Measurements from ENCODE around the gene ZNF497. TPM values are rescaled to one million over a fixed set of nuclear protein-coding genes. Genes with fewer than 3 reads are reported as not detected.
"Not testable (repeated sequence)": the region's sequence is repeated elsewhere in the genome, so short reads cannot be mapped to it uniquely, and the experiment has no call there.

ZNF497 gene
- total RNA-seq, 2 experiments from 2014 or later: 0.98 to 1.4 TPM

GRCh38 chr19:58325311-58326022 lies 37.1 kb downstream of the ZNF497 start:
- CTCF ChIA-PET: interaction anchor here (2.8 kb wide), 1 partner anchor 16 kb away, joined by 12 read pairs; no protein-coding TSS in a partner anchor
- no peaks in the 10 kb centered on the region for H3K36me3 Mint-ChIP-seq (ENCODE audit: low read depth)
- H3K9me3 Mint-ChIP-seq: no peaks in the 10 kb centered on the region

GRCh38 chr19:58319241-58319640 lies 43.3 kb downstream of the ZNF497 start:
- Mint-ChIP-seq H3K27ac (no peak overlapping the region), H3K4me3 (no peak overlapping the region), H3K27me3 (no peaks in the 10 kb centered on the region), H3K4me1 (no peaks in the 10 kb centered on the region), H3K9me3 (peaks cover 5% of the 10 kb centered on the region), H3K36me3 (ENCODE audit: low read depth) (peaks cover 18% of the 10 kb centered on the region)
- CTCF ChIA-PET: interaction anchor here (1.0 to 1.3 kb wide), 2 partner anchors 13 to 195 kb away, joined by 3 to 4 read pairs; no protein-coding TSS in a partner anchor
- POLR2A ChIA-PET: no interaction called here
- DNase-seq: no peak

More at GRCh38 chr19:58325311-58326022, 37.1 kb downstream of the ZNF497 start:
- no peak overlapping the region for H3K4me3 Mint-ChIP-seq
- no peak for DNase-seq
- no peak overlapping the region for H3K27ac Mint-ChIP-seq
- no peaks in the 10 kb centered on the region for H3K4me1 Mint-ChIP-seq
- no peaks in the 10 kb centered on the region for H3K27me3 Mint-ChIP-seq
- POLR2A ChIA-PET: no interaction called here

DNA sequence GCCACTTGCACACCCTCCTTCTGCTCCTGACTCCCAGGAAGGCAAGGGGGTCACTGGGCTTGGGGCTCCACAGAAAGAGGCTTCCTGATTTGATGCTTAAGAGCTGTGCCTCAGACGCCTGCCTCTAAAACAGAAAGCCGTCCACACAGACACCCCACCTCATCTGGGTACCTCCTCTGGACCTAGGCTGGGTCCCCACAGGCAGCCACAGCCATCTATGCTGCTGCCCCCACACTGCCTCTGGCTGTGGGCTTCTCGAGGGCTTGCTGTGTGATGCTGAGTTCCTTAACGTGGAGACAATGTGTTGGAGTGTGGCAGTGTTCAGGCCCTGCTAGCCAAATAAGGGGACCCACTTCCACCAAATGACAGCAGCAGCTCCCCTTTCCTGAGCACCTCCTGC lies 44.3 kb downstream of the ZNF497 start:
- CTCF ChIA-PET: interaction anchor here (1.3 kb wide), 1 partner anchor 196 kb away, joined by 3 read pairs; no protein-coding TSS in a partner anchor
- POLR2A ChIA-PET: no interaction called here
- Mint-ChIP-seq H3K9me3 (peaks cover 5% of the 10 kb centered on the region), H3K4me3 (no peak overlapping the region), H3K27me3 (no peaks in the 10 kb centered on the region), H3K27ac (no peak overlapping the region), H3K36me3 (ENCODE audit: low read depth) (peaks cover 26% of the 10 kb centered on the region), H3K4me1 (no peaks in the 10 kb centered on the region)
- DNase-seq: no peak

DNA sequence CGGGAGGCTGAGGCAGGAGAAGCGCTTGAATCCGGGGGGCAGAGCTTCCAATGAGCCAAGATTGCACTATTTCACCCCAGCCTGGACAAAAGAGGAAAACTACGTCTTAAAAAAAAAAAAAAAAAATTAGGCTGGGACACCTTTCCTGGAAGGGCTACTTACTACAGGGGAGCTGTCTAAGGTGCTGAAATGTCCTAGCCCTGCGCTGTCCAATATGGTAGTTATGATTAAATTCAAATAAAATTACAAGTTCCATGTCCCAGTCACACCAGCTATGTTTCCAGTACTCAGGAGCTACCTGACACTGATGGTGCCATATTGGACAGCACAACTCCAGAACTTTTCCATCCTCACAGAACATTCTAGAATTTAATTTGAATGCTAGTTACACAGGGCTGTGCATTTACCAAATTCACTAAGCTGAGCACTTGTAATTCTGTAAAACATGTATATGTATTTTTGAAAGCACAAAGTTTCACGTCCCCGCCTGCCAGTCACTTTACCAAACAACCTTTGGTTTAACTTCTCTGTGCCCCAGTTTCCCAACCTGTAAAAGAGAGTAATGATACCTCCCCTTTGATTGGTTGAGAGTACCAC lies 45.0 kb downstream of the ZNF497 start:
- Mint-ChIP-seq H3K27ac (no peak overlapping the region), H3K9me3 (peaks cover 5% of the 10 kb centered on the region), H3K36me3 (ENCODE audit: low read depth) (peaks cover 32% of the 10 kb centered on the region), H3K4me1 (no peaks in the 10 kb centered on the region), H3K4me3 (no peak overlapping the region), H3K27me3 (no peaks in the 10 kb centered on the region)
- peak; percentile 38 for DNase-seq
- POLR2A ChIA-PET: no interaction called here
- CTCF ChIA-PET: interaction anchor here (0.6 to 1.0 kb wide), 5 partner anchors 9 to 202 kb away, joined by 3 to 5 read pairs (median 4); partner anchors contain the start of genes ZBTB45 and ZSCAN22

- no peaks in the 10 kb centered on the region for H3K27me3 Mint-ChIP-seq
- no peak overlapping the region for H3K4me3 Mint-ChIP-seq
- CTCF ChIA-PET: no interaction called here
- peaks cover 51% of the 10 kb centered on the region for H3K36me3 Mint-ChIP-seq (ENCODE audit: low read depth)
- peaks cover 14% of the 10 kb centered on the region for H3K9me3 Mint-ChIP-seq
- no peak overlapping the region for H3K27ac Mint-ChIP-seq
- no peak for DNase-seq
- POLR2A ChIA-PET: no interaction called here
- H3K4me1 Mint-ChIP-seq: no peaks in the 10 kb centered on the region
Measured at GRCh38 chr19:58315580-58315979, 47.0 kb downstream of the ZNF497 start.

GRCh38 chr19:58311345-58311865 lies 51.1 kb downstream of the ZNF497 start:
- Mint-ChIP-seq H3K4me1 (peaks cover 24% of the 10 kb centered on the region), H3K9me3 (peaks cover 16% of the 10 kb centered on the region), H3K4me3 (no peak overlapping the region), H3K36me3 (ENCODE audit: low read depth) (peaks cover 87% of the 10 kb centered on the region), H3K27me3 (no peaks in the 10 kb centered on the region), H3K27ac (no peak overlapping the region)
- ChIA-PET POLR2A (no interaction called here), CTCF (no interaction called here)
- no peak for DNase-seq

DNA sequence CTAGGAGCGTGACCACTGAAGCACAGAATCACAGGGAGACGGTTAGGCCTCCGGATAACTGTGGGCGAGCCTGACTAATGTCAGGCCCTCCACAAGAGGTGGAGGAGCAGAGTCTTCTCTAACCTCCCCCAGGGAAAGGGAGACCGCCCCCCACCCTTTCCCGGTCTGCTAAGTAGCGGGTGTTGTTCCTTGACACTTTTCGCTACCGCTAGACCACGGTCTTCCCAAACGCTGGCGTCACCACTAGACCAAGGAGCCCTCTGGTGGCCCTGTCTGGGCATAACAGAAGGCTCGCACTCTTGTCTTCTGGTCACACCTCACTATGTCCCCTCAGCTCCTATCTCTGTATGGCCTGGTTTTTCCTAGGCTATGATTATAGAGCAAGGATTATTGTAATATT lies 51.9 kb downstream of the ZNF497 start:
- CTCF ChIA-PET: interaction anchor here (3.0 kb wide), 1 partner anchor 16 kb away, joined by 12 read pairs; the partner anchor contains the start of gene ZSCAN22
- H3K27me3 Mint-ChIP-seq, DNase-seq, POLR2A ChIA-PET, H3K27ac Mint-ChIP-seq, H3K4me3 Mint-ChIP-seq: not testable (repeated sequence)
- Mint-ChIP-seq H3K4me1 (peaks cover 31% of the 10 kb centered on the region), H3K9me3 (peaks cover 20% of the 10 kb centered on the region), H3K36me3 (ENCODE audit: low read depth) (peaks cover 88% of the 10 kb centered on the region)

DNA sequence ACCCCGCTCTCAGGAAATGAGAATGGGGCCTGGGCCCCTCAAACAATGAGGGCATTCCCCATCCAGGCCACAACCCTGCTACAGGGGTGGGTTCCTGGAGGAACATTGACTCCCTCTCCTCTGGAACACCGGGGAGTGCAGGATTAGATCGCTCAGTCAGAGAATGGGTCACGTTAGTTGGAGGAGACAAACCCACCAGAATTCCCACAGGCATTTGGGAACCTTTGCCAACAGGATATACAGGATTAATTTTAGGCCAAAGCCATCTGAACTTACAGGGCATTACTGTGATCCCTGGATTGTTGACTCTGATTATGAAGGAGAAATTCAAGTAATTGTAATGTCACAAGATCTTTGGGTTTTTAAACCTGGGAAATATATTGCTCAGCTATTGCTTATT lies 54.8 kb downstream of the ZNF497 start:
- CTCF ChIA-PET: interaction anchor here (3.0 kb wide), 1 partner anchor 19 kb away, joined by 12 read pairs; the partner anchor contains the start of gene ZSCAN22
- POLR2A ChIA-PET: no interaction called here
- H3K4me1 Mint-ChIP-seq: peaks cover 44% of the 10 kb centered on the region

DNA sequence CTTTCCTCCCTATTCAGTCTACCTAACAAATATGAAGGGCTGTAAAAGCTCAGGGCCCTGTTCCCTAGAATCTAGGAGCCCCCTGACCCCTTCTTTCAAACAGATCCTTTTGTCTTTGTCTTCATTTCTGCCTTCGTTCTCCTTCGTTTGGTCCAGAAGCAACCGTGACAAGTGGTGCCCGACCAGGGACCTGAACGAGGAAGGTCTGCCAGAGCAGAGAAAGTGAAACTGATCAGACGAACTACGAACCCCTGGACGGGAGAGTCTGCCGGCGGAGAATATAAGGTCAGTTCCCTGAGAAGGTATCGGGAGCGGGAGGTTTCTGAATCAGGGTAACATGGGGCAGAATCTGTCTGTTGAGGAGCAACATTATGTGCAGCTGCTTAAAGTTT lies 56.6 kb downstream of the ZNF497 start:
- DNase-seq: peak; percentile 13
- Mint-ChIP-seq H3K36me3 (ENCODE audit: low read depth) (peaks cover 74% of the 10 kb centered on the region), H3K27me3 (no peaks in the 10 kb centered on the region), H3K4me1 (peaks cover 44% of the 10 kb centered on the region), H3K4me3 (peak overlapping the region; percentile 91), H3K9me3 (peaks cover 13% of the 10 kb centered on the region), H3K27ac (peak overlapping the region; percentile 98)
- POLR2A ChIA-PET: no interaction called here
- CTCF ChIA-PET: interaction anchor here (0.6 to 1.4 kb wide), 5 partner anchors 13 to 208 kb away, joined by 3 to 4 read pairs (median 3); partner anchors contain the start of gene ZNF497

More for the DNA sequence above, 54.8 kb downstream of the ZNF497 start:
- Mint-ChIP-seq H3K27ac (no peak overlapping the region), H3K4me3 (no peak overlapping the region), H3K36me3 (ENCODE audit: low read depth) (peaks cover 81% of the 10 kb centered on the region), H3K27me3 (no peaks in the 10 kb centered on the region), H3K9me3 (peaks cover 19% of the 10 kb centered on the region)
- DNase-seq: no peak

DNA sequence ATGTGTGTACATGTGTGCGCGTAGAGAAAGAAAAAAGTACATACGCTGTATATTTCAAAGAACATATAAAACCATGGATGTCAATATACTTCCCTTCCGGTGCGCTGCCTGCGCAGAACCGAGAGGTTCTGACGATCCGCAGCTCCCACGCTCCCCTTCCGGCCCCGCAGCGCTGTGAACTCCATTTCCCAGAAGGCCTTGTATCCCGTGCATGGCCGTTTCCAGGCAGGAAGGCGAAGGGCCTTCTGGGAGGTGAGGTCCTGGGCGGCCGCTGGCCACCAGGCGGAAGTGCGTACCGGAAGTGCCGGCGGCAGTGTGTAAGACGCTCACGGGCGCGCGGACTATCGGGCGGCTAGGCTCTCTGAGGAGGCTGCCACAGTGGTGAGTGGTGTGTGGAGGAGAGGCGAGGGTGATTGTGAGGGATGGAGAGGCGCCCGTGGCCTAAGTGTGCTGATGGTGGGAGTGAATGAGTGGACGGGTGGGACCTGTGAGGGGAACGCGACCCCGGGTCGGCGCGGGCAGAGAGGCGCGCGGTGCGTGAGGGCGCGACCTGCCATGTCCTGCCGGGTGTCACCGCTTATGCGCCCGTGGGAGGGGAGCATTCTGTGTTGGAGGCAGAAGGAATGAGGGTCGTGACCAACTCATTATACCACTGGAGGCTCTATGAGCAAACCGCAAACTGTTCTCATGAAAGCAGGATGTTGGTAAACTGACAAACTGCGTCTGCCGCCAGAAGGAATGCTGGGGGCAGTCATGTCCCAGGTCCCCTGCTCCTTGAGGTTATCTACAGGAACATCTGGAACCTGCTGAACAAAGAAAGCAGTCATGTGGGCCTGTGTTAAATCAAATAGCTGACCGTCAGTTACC lies 57.3 kb downstream of the ZNF497 start, which contains the start of gene ERVK3-1:
TSS of gene ERVK3-1 (plus strand) at position 313 of the 867 bp plus-strand sequence. CDS start 6,792 bp downstream, outside the sequence.
- Mint-ChIP-seq H3K4me1 (peaks cover 44% of the 10 kb centered on the region), H3K27me3 (no peaks in the 10 kb centered on the region)

DNA sequence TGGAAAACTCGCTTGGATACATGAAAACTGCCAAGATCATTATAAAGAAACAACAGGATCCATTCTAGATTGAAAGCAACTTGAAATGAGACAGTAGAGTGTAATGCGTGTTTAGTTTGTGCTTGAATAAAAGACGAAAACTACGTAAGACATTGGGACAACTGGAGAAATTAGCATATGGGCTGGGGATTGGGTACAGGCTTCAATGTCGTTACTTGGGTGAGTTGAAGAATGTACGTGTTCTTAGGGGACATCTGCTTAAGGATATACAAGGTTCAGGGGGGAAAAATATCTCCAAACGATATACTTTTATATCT lies 57.8 kb downstream of the ZNF497 start:
- peaks cover 44% of the 10 kb centered on the region for H3K4me1 Mint-ChIP-seq
- ChIA-PET CTCF (interaction anchor here (1.3 kb wide), 1 partner anchor 19 kb away, joined by 3 read pairs; no protein-coding TSS in a partner anchor), POLR2A (no interaction called here)
- peaks cover 75% of the 10 kb centered on the region for H3K36me3 Mint-ChIP-seq (ENCODE audit: low read depth)
- H3K9me3 Mint-ChIP-seq: peaks cover 16% of the 10 kb centered on the region
- no peak for DNase-seq
- no peaks in the 10 kb centered on the region for H3K27me3 Mint-ChIP-seq
- peak overlapping the region; percentile 91 for H3K4me3 Mint-ChIP-seq
- H3K27ac Mint-ChIP-seq: peak overlapping the region; percentile 98

More for the DNA sequence above, 57.3 kb downstream of the ZNF497 start, which contains the start of gene ERVK3-1:
- H3K36me3 Mint-ChIP-seq (ENCODE audit: low read depth): peaks cover 74% of the 10 kb centered on the region
- peak; percentile 96 for DNase-seq
- peak within 1 kb of the TSS; percentile 91 for H3K4me3 Mint-ChIP-seq
- ChIA-PET POLR2A (no interaction called here), CTCF (interaction anchor here (0.6 to 1.3 kb wide), 3 partner anchors 20 to 209 kb away, joined by 3 read pairs; no protein-coding TSS in a partner anchor)
- peak within 1 kb of the TSS; percentile 98 for H3K27ac Mint-ChIP-seq
- H3K9me3 Mint-ChIP-seq: peaks cover 16% of the 10 kb centered on the region
